ENCODE data around the gene DNAJB8. TPM values are rescaled to one million over a fixed set of nuclear protein-coding genes. Genes with fewer than 3 reads are reported as not detected.

DNAJB8 gene
- total and polyA plus RNA-seq, 8 donors, result not detected

DNA sequence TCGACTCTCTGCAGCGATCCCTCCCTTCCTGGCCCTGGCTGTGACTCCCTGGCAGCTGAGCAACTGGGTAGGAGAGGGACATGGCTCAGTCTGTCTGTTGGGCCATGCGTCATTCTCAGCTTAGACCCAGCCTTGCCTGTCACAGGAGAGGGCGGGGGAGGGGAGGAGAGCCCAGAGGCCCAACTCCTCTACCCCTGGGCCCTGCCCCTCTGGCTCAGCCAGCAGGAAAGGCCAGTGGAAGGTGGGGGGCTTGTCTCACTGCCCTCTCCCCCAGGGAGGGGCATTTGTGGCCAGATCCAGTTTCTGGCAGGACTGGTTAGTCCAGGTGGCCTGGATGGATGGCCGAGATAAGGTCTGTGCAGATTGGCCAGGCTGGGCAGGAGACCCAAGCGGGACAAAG is 31.6 kb downstream of the DNAJB8 start:
- Histone ChIP-seq H3K9me3 (no peaks in the 10 kb centered on the region), H3K4me3 (no peak overlapping the region), H3K4me1 (peaks cover 5 to 12% of the 10 kb centered on the region in 2 donors), H3K27ac (no peak overlapping the region), H3K36me3 (no peaks in the 10 kb centered on the region), H3K27me3 (peaks cover 22 to 64% of the 10 kb centered on the region in 2 donors)
- ATAC-seq (no peak), DNase-seq (peak in 2 of 4 donors; percentile 32 to 72)
- TF ChIP-seq, protein P1, sequence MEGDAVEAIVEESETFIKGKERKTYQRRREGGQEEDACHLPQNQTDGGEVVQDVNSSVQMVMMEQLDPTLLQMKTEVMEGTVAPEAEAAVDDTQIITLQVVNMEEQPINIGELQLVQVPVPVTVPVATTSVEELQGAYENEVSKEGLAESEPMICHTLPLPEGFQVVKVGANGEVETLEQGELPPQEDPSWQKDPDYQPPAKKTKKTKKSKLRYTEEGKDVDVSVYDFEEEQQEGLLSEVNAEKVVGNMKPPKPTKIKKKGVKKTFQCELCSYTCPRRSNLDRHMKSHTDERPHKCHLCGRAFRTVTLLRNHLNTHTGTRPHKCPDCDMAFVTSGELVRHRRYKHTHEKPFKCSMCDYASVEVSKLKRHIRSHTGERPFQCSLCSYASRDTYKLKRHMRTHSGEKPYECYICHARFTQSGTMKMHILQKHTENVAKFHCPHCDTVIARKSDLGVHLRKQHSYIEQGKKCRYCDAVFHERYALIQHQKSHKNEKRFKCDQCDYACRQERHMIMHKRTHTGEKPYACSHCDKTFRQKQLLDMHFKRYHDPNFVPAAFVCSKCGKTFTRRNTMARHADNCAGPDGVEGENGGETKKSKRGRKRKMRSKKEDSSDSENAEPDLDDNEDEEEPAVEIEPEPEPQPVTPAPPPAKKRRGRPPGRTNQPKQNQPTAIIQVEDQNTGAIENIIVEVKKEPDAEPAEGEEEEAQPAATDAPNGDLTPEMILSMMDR (IDR thresholded peaks at IDR 0.05), result no peak
- intact Hi-C loops (cut with DNase I), result no loop called here

DNA sequence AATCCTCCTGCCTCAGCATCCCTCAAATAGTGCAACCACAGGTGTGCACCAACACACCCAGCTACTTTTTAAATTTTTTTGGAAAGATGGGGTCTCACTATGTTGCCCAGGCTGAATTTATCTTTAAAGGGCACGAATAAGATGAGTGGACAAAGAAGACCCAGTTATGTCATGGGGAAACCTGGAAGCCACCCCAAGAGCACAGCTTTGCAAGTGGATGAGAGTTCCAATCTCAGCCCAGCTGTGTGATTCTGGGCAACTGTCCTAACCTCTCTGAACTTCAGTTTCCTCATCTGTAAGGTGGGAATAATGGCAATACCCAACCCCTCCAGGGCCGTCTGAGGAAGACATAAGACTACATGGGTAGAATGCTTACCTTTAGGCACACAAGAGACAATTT is 32.2 kb downstream of the DNAJB8 start:
- TF ChIP-seq, protein P1 (IDR thresholded peaks at IDR 0.05), result no peak
- ATAC-seq (no peak), DNase-seq (no peak)
- H3K27me3 ChIP-seq, result peaks cover 22 to 69% of the 10 kb centered on the region in 2 donors
- H3K36me3 ChIP-seq, result no peaks in the 10 kb centered on the region
- no peak overlapping the region for H3K27ac ChIP-seq
- no peaks in the 10 kb centered on the region for H3K9me3 ChIP-seq
- intact Hi-C loops (cut with DNase I), result no loop called here
- no peak overlapping the region for H3K4me3 ChIP-seq
- peaks cover 5 to 12% of the 10 kb centered on the region in 2 donors for H3K4me1 ChIP-seq

DNA sequence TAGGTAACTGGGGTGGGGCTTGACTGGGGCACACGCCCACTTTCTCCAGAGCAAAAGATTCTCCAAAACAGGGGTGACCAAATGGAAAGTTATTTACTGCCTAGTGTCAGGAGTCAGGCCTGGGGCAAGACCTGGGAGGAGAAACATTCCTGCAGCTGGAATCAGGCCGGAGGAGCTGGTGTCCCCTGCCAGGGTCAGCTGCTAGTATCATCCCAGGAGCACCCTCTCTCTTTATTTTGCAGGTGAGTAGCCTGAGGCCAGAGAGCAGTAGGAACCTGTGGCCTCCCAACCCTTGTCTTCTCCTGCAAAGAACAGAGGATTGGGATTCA is 32.9 kb downstream of the DNAJB8 start:
- Histone ChIP-seq H3K36me3 (no peaks in the 10 kb centered on the region), H3K27me3 (peaks cover 22 to 74% of the 10 kb centered on the region in 2 donors), H3K4me3 (no peak overlapping the region), H3K27ac (no peak overlapping the region), H3K4me1 (peaks cover 5 to 12% of the 10 kb centered on the region in 2 donors), H3K9me3 (no peaks in the 10 kb centered on the region)
- TF ChIP-seq, protein P1 (IDR thresholded peaks at IDR 0.05), result no peak
- intact Hi-C loops (cut with DNase I), result no loop called here
- ATAC-seq, result no peak
- DNase-seq, result no peak

DNA sequence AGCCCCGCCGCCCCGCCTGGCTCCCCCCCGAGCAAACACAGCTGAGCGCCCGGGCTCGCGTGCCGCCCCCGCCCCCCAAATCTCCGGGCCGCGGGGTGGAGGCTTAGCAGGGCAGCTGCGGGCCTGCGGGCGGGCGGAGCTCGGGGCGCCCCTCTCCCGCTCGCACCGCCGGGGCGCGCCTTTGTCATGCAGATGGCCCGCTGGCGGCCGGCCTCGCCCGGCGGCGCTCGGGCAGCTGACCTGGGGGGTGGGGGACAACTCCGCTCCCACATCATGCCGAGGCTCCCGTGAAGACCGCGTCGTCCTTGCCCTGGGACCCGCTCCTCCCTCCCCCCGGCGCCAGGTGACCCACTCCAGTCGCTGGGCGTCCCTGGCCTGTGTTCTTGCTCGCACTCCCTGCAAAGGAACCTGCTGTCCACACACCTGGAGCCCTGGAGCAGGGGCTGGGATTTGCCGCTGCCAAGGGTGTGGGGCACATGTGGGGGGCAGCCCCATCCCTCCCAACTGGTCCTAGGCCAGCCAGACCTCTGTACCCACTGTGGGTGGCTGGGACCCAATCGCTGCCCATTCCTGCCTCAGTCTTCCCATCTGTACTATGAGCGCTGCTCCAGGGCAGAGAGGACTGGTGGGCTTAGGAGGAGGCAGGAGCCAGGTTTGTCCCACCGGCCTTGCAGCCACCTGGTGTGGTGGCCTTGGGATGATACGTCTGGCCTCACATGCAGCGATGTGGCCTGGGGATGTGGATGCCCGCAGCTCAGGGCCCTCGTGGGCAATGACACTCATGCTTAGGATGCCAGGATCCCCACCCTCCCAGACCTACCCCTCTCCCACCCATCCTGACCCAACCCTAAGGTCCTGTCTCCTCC is 33.5 kb downstream of the DNAJB8 start:
- peak overlapping the region; percentile 13 to 15 for H3K4me3 ChIP-seq
- intact Hi-C loops (cut with DNase I), result no loop called here
- H3K4me1 ChIP-seq, result peaks cover 5 to 12% of the 10 kb centered on the region in 2 donors
- no peaks in the 10 kb centered on the region for H3K36me3 ChIP-seq
- ATAC-seq, result peak; percentile 38
- no peaks in the 10 kb centered on the region for H3K9me3 ChIP-seq
- no peak overlapping the region for H3K27ac ChIP-seq
- H3K27me3 ChIP-seq, result peaks cover 22 to 74% of the 10 kb centered on the region in 2 donors
- peak in 2 of 4 donors; percentile 36 to 76 for DNase-seq
- TF ChIP-seq, protein P1 (IDR thresholded peaks at IDR 0.05), result no peak

DNA sequence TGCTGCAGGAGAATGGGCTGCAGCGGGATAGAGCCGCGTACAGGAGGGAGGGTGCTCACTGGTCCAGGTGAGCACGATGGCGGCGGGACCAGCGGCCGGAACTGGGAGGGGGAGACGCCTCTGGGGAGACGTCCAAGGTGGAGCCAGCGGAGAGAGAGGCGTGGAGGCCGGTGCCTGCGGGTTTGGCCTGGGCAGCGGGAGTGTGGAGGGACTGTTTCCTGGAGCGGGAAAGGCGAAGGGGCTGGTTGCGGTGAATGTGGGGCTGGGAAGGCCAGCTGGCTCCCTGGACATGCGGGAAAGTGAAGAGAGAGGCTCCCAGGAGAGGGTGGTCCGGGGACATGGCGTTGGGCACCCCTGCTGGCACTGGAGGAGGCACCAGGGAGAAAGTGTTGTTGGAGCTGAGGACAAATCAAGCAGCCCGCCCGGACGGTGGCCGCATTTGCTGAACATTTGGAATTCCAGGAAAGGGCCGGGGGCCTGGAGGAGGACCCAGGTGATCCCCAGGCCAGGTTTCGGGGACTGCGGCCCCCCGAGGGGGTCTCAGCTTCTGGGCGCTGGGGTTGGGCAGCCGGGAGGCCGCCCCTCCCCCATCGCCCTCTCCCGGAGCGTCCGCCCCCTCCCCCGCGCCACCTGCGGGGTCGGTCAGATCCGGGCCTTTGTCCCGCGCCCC is 34.3 kb downstream of the DNAJB8 start:
- Histone ChIP-seq H3K4me1 (peaks cover 5 to 12% of the 10 kb centered on the region in 2 donors), H3K27me3 (peaks cover 22 to 79% of the 10 kb centered on the region in 2 donors), H3K4me3 (peak overlapping the region; percentile 13 to 15), H3K27ac (no peak overlapping the region), H3K9me3 (no peaks in the 10 kb centered on the region), H3K36me3 (no peaks in the 10 kb centered on the region)
- intact Hi-C loops (cut with DNase I), result no loop called here
- TF ChIP-seq, protein P1 (IDR thresholded peaks at IDR 0.05), result no peak
- DNase-seq (peak in 2 of 4 donors; percentile 16 to 81), ATAC-seq (peak; percentile 63)

All from left lung (tissue), 10 donors.